Posterior cingulate gyrus (tissue), 11 donors: ENCODE data around the gene PGF.
"Not testable (repeated sequence)": the region's sequence is repeated elsewhere in the genome, so short reads cannot be mapped to it uniquely, and the experiment has no call there.

ENCODE experiments used
- DNase-seq, 10 donors: peaks; one replicate each; pipeline versions ENCODE4 v3.0.0 to v3.0.0-alpha.2; 2020 to 2021; ENCODE audit warnings: mixed read lengths in 3 of 10
- intact Hi-C: fragments of 100-400 bp; cut with DNase I; formaldehyde crosslinking; loops from one replicate; pipeline ENCODE4 v1.15.1; 2023

PGF gene

GRCh38 chr14:74947353-74948227 is 7.8 kb downstream of the PGF start:
- intact Hi-C loops, result loop anchor here (5.0 kb wide), 1 partner anchor 55 kb away; the partner anchor contains the start of gene EIF2B2
- DNase-seq, result no peak

- intact Hi-C loops, result loop anchor here (1.0 to 5.0 kb wide), 2 partner anchors 56 to 142 kb away; partner anchors contain the start of gene EIF2B2
- DNase-seq, result no peak
Measured at GRCh38 chr14:74946659-74947281, 8.6 kb downstream of the PGF start.

- intact Hi-C loops, result loop anchor here (1.0 to 5.0 kb wide), 2 partner anchors 56 to 142 kb away; partner anchors contain the start of gene EIF2B2
- peak; percentile 44 to 96 (median 83) for DNase-seq
Measured at GRCh38 chr14:74945852-74946658, 9.3 kb downstream of the PGF start.

GRCh38 chr14:74945261-74945851 is 10.0 kb downstream of the PGF start:
- DNase-seq, result peak in 2 of 10 donors; percentile 71 to 83
- intact Hi-C loops, result loop anchor here (5.0 kb wide), 1 partner anchor 57 kb away; the partner anchor contains the start of gene EIF2B2

- intact Hi-C loops, result no loop called here
- no peak for DNase-seq
Measured at GRCh38 chr14:74942608-74943007, 12.8 kb downstream of the PGF start.

- intact Hi-C loops, result no loop called here
- peak in 1 of 10 donors; percentile 30 for DNase-seq
Measured at GRCh38 chr14:74942181-74942580, 13.2 kb downstream of the PGF start.

GRCh38 chr14:74941676-74942097 is 13.7 kb downstream of the PGF start:
- intact Hi-C loops, result no loop called here
- peak in 7 of 10 donors; percentile 47 to 96 (median 74) for DNase-seq

- intact Hi-C loops, result no loop called here
- DNase-seq, result peak in 1 of 10 donors; percentile 70
Measured at GRCh38 chr14:74940956-74941565, 14.3 kb downstream of the PGF start.

- peak in 2 of 10 donors; percentile 51 to 79 for DNase-seq
Measured at GRCh38 chr14:74938531-74939495, 16.6 kb downstream of the PGF start.

GRCh38 chr14:74937171-74937570 is 18.2 kb downstream of the PGF start:
- no peak for DNase-seq
- intact Hi-C loops, result no loop called here

More at GRCh38 chr14:74938531-74939495, 16.6 kb downstream of the PGF start:
- intact Hi-C loops, result no loop called here

GRCh38 chr14:74936731-74937130 is 18.7 kb downstream of the PGF start:
- intact Hi-C loops, result no loop called here
- peak in 1 of 10 donors; percentile 22 for DNase-seq

GRCh38 chr14:74936151-74936550 is 19.2 kb downstream of the PGF start:
- intact Hi-C loops, result no loop called here
- DNase-seq, result peak in 1 of 10 donors; percentile 70

GRCh38 chr14:74935360-74935680 is 20.1 kb downstream of the PGF start:
- peak in 2 of 10 donors; percentile 29 to 58 for DNase-seq
- intact Hi-C loops, result no loop called here

GRCh38 chr14:74934476-74935359 is 20.7 kb downstream of the PGF start:
- peak in 3 of 10 donors; percentile 62 to 71 (median 64) for DNase-seq
- intact Hi-C loops, result no loop called here

GRCh38 chr14:74934041-74934440 is 21.4 kb downstream of the PGF start:
- no peak for DNase-seq
- intact Hi-C loops, result no loop called here

- DNase-seq, intact Hi-C loops: not testable (repeated sequence)
Measured at GRCh38 chr14:74932936-74933335, 22.5 kb downstream of the PGF start.

GRCh38 chr14:74932401-74932901 is 22.9 kb downstream of the PGF start:
- intact Hi-C loops, result no loop called here
- DNase-seq, result no peak
